ENCODE measurements around the gene UGGT2. TPM values are rescaled to one million over a fixed set of nuclear protein-coding genes. Genes with fewer than 3 reads are reported as not detected.
"Not testable (repeated sequence)": the region's sequence is repeated elsewhere in the genome, so short reads cannot be mapped to it uniquely, and the experiment has no call there.

Gene UGGT2
- polyA plus RNA-seq (ENCODE audit: insufficient read length): 21.9 TPM

GRCh38 chr13:96053003-96053703 lies at the start of gene UGGT2:
Gene UGGT2 (minus strand): TSS chr13:96053401. CDS start chr13:96053312, 89 bp downstream.
- peak; percentile 79 for DNase-seq (ENCODE audit: low read depth)

GRCh38 chr13:96100457-96101220 lies 47.4 kb upstream of the UGGT2 start:
- DNase-seq (ENCODE audit: low read depth): no peak

GRCh38 chr13:96093296-96094006 lies 40.2 kb upstream of the UGGT2 start:
- no peak for DNase-seq (ENCODE audit: low read depth)

- no peak for DNase-seq (ENCODE audit: low read depth)
Observed at GRCh38 chr13:96091164-96092117, 38.2 kb upstream of the UGGT2 start.

- no peak for DNase-seq (ENCODE audit: low read depth)
Observed at GRCh38 chr13:96090240-96091101, 37.3 kb upstream of the UGGT2 start.

GRCh38 chr13:96089749-96090239 lies 36.6 kb upstream of the UGGT2 start, which contains the start of gene HS6ST3:
Gene HS6ST3 (plus strand): TSS chr13:96090107.
- no peak for DNase-seq (ENCODE audit: low read depth)

GRCh38 chr13:96089139-96089538 lies 35.9 kb upstream of the UGGT2 start:
- no peak for DNase-seq (ENCODE audit: low read depth)

GRCh38 chr13:96086736-96087135 lies 33.5 kb upstream of the UGGT2 start:
- no peak for DNase-seq (ENCODE audit: low read depth)

GRCh38 chr13:96082640-96083039 lies 29.4 kb upstream of the UGGT2 start:
- DNase-seq (ENCODE audit: low read depth): no peak

- no peak for DNase-seq (ENCODE audit: low read depth)
Observed at GRCh38 chr13:96081888-96082287, 28.7 kb upstream of the UGGT2 start.

- no peak for DNase-seq (ENCODE audit: low read depth)
Observed at GRCh38 chr13:96080676-96081075, 27.5 kb upstream of the UGGT2 start.

- DNase-seq (ENCODE audit: low read depth): no peak
Observed at GRCh38 chr13:96075953-96076543, 22.8 kb upstream of the UGGT2 start.

GRCh38 chr13:96072392-96072791 lies 19.2 kb upstream of the UGGT2 start:
- no peak for DNase-seq (ENCODE audit: low read depth)

- DNase-seq (ENCODE audit: low read depth): no peak
Observed at GRCh38 chr13:96071504-96071903, 18.3 kb upstream of the UGGT2 start.

GRCh38 chr13:96068729-96069128 lies 15.5 kb upstream of the UGGT2 start:
- DNase-seq (ENCODE audit: low read depth): no peak

- DNase-seq (ENCODE audit: low read depth): no peak
Observed at GRCh38 chr13:96065849-96066248, 12.6 kb upstream of the UGGT2 start.

GRCh38 chr13:96052656-96053002 lies 572 bp downstream of the UGGT2 start:
- peak; percentile 4 for DNase-seq (ENCODE audit: low read depth)

GRCh38 chr13:96051946-96052345 lies 1.3 kb downstream of the UGGT2 start:
- DNase-seq (ENCODE audit: low read depth): not testable (repeated sequence)

- not testable (repeated sequence) for DNase-seq (ENCODE audit: low read depth)
Observed at GRCh38 chr13:96051491-96051890, 1.7 kb downstream of the UGGT2 start.

GRCh38 chr13:96050955-96051354 lies 2.2 kb downstream of the UGGT2 start:
- DNase-seq (ENCODE audit: low read depth): not testable (repeated sequence)
